Measurements from ENCODE around the gene LRP1B.

DNA sequence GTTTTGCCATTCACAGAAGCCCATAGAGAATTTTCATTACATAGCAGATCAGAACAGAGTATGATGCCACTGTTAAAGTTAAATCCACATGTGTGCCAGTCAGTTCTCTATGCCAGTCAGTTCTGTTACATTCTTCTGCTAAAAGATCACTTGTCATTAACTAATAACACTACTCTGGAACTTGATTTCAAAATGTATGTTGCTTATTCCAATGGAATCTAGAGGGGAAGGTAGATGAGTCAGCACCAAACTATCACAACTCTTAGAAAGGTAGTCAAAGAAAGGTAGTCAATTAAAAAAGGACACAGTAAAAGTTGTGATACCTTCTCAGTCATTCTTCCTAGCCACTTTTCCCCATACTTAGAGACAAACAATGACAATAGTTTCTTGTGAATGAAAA, 1214.4 kb downstream of the LRP1B start:
- TF ChIP-seq, protein P1, sequence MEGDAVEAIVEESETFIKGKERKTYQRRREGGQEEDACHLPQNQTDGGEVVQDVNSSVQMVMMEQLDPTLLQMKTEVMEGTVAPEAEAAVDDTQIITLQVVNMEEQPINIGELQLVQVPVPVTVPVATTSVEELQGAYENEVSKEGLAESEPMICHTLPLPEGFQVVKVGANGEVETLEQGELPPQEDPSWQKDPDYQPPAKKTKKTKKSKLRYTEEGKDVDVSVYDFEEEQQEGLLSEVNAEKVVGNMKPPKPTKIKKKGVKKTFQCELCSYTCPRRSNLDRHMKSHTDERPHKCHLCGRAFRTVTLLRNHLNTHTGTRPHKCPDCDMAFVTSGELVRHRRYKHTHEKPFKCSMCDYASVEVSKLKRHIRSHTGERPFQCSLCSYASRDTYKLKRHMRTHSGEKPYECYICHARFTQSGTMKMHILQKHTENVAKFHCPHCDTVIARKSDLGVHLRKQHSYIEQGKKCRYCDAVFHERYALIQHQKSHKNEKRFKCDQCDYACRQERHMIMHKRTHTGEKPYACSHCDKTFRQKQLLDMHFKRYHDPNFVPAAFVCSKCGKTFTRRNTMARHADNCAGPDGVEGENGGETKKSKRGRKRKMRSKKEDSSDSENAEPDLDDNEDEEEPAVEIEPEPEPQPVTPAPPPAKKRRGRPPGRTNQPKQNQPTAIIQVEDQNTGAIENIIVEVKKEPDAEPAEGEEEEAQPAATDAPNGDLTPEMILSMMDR (IDR thresholded peaks at IDR 0.05), result no peak
- no peak for TF ChIP-seq POLR2A (IDR thresholded peaks at IDR 0.05)

All from thyroid gland (tissue), 4 donors.